GM12878 (cell line): ENCODE data around the gene RASSF8. TPM values are rescaled to one million over a fixed set of nuclear protein-coding genes. Genes with fewer than 3 reads are reported as not detected.

ENCODE experiments used
- ATAC-seq: fragments of 200-7000 bp; cut with Tn5 transposase; 3 replicates; pipeline ENCODE4 v1.9.1; 2020; ENCODE audit warnings: mild to moderate bottlenecking, moderate library complexity
- BruUV-seq: library from RNA; stranded (reverse); fragments of 400-500 nt; replicated peaks from 2 replicates; lab custom pipeline; 2021; lab: Mats Ljungman, UMichigan
- CTCF ChIA-PET: fragments of 300-600 bp; sonication (Branson Sonifier 250); formaldehyde crosslinking; extraction: SDS; loops from one replicate; lab custom pipeline; 2021; ENCODE audit warnings: inconsistent platforms; lab: Yijun Ruan, JAX
- POLR2A ChIA-PET: fragments of 350-600 bp; formaldehyde crosslinking; extraction: SDS; loops from one replicate; lab custom pipeline; 2021; ENCODE audit warnings: inconsistent platforms; lab: Charles Lee
- RAD21 ChIA-PET: fragments of 300-600 bp; sonication (Branson Sonifier 250); formaldehyde crosslinking; loops from one replicate; lab custom pipeline; 2023; ENCODE audit warnings: antibody characterized with exemption; ENCODE audit not compliant: unreplicated experiment; lab: Charles Lee
- SMC1A ChIA-PET: fragments of 300-600 bp; sonication (Branson Sonifier 250); formaldehyde crosslinking; loops from one replicate; lab custom pipeline; 2023; ENCODE audit not compliant: unreplicated experiment, uncharacterized antibody; lab: Charles Lee
- DNase-seq: peaks from one replicate; pipeline ENCODE4 v3.0.0-alpha.2; 2011; ENCODE audit warnings: low read depth, low spot score
- FAIRE-seq: peaks from 3 replicates; lab custom pipeline; 2011; peaks lifted over from hg19 to GRCh38; lab: Jason Lieb, UNC
- H2AFZ ChIP-seq: 2 replicates; pipeline ENCODE4 v1.6.0; 2011; ENCODE audit warnings: low read depth, low read length, control low read depth; ENCODE audit not compliant: control insufficient read depth
- H3K27ac ChIP-seq: 2 replicates; pipeline ENCODE4 v1.5.1; 2011; ENCODE audit warnings: control low read depth; ENCODE audit not compliant: control insufficient read depth, insufficient read depth
- H3K27me3 ChIP-seq, 2 experiments: replicated peaks in 1 of 2; 2 replicates each; pipeline versions ENCODE4 v1.6.0 to v1.6.1; 2011; ENCODE audit warnings: low read length in 1 of 2; ENCODE audit not compliant: control insufficient read depth in 2 of 2, insufficient read depth in 2 of 2
- H3K36me3 ChIP-seq, 2 experiments: 2 replicates each; pipeline ENCODE4 v1.5.1; 2011; ENCODE audit warnings: low read length in 1 of 2; ENCODE audit not compliant: control insufficient read depth in 2 of 2, insufficient read depth in 2 of 2
- H3K4me1 ChIP-seq: 2 replicates; pipeline ENCODE4 v1.6.1; 2011; ENCODE audit warnings: mild to moderate bottlenecking, low read length, moderate library complexity, mixed read lengths; ENCODE audit not compliant: control insufficient read depth, insufficient read depth
- H3K4me2 ChIP-seq: 2 replicates; pipeline ENCODE4 v1.6.0; 2011; ENCODE audit warnings: control low read depth; ENCODE audit not compliant: control insufficient read depth, insufficient read depth
- H3K4me3 ChIP-seq: fragments of 200-600 bp; sonication (generic); 2 replicates; pipeline ENCODE4 v1.5.1; 2016
- H3K79me2 ChIP-seq: 2 replicates; pipeline ENCODE4 v1.6.0; 2011; ENCODE audit warnings: low read length; ENCODE audit not compliant: control insufficient read depth, insufficient read depth
- H3K9ac ChIP-seq: 2 replicates; pipeline ENCODE4 v1.8.0; 2011; ENCODE audit warnings: low read length, control low read depth, mixed read lengths; ENCODE audit not compliant: control insufficient read depth, insufficient read depth
- H3K9me3 ChIP-seq: replicated peaks from 3 replicates; pipeline ENCODE4 v1.5.1; 2011; ENCODE audit warnings: mild to moderate bottlenecking, low read length; ENCODE audit not compliant: control insufficient read depth, insufficient read depth
- H4K20me1 ChIP-seq: 2 replicates; pipeline ENCODE4 v1.6.0; 2011; ENCODE audit not compliant: control insufficient read depth, insufficient read depth
- ASH2L ChIP-seq: fragments of 300-600, 200-600 bp; sonication (generic); IDR thresholded peaks from 2 replicates; pipeline ENCODE4 v1.6.1; 2017; ENCODE audit warnings: low read depth, mild to moderate bottlenecking, borderline replicate concordance
- CBX3 ChIP-seq: fragments of 200-600 bp; sonication (generic); IDR thresholded peaks from 2 replicates; pipeline ENCODE4 v1.6.1; 2016; ENCODE audit warnings: low read depth, borderline replicate concordance
- CREB1 ChIP-seq: IDR thresholded peaks from 2 replicates; pipeline ENCODE4 v1.6.1; 2012; ENCODE audit warnings: low read depth, mild to moderate bottlenecking, inconsistent platforms
- ESRRA ChIP-seq: IDR thresholded peaks from 2 replicates; pipeline ENCODE4 v1.6.1; 2012; ENCODE audit warnings: mild to moderate bottlenecking, low read length, improper control_type of control experiment
- NFXL1 ChIP-seq: fragments of 450-650 bp; IDR thresholded peaks from 2 replicates; pipeline ENCODE4 v1.6.1; 2017; ENCODE audit warnings: antibody characterized with exemption, mild to moderate bottlenecking, borderline replicate concordance
- PAX8 ChIP-seq: fragments of 450-650 bp; IDR thresholded peaks from 2 replicates; pipeline ENCODE4 v1.6.1; 2017; ENCODE audit warnings: mild to moderate bottlenecking, moderate library complexity
- RUNX3 ChIP-seq: IDR thresholded peaks from 2 replicates; pipeline ENCODE4 v1.6.1; 2012; ENCODE audit warnings: low read length, inconsistent platforms
- SMAD5 ChIP-seq: IDR thresholded peaks from 2 replicates; pipeline ENCODE4 v1.6.1; 2016; ENCODE audit warnings: antibody characterized with exemption, low read depth
- SMC3 ChIP-seq: IDR thresholded peaks from 2 replicates; pipeline ENCODE4 v1.6.1; 2011; ENCODE audit warnings: low read length, improper control_type of control experiment, borderline replicate concordance
- STAT3 ChIP-seq: IDR thresholded peaks from 2 replicates; pipeline ENCODE4 v1.6.1; 2011; ENCODE audit warnings: low read depth, low read length, improper control_type of control experiment
- TCF3 ChIP-seq: IDR thresholded peaks from 2 replicates; pipeline ENCODE4 v1.6.1; 2012; ENCODE audit warnings: low read depth, mild to moderate bottlenecking, low read length, borderline replicate concordance; ENCODE audit not compliant: insufficient read depth
- WGBS: methylation state at CpG from one replicate; pipeline ENCODE4 v1.1.6; 2016; ENCODE audit warnings: low lambda C conversion rate; ENCODE audit not compliant: insufficient replicate concordance, insufficient coverage; ENCODE audit errors: missing lambda C conversion rate; 5-methylcytosine and 5-hydroxymethylcytosine counted together
- in situ Hi-C: fragments of 300-500 bp; cut with MboI; formaldehyde crosslinking; loops from 9 replicates; pipeline ENCODE4 v1.14.3; 2018; ENCODE audit warnings: mixed read lengths
- intact Hi-C: fragments of 100-400 bp; cut with micrococcal nuclease; formaldehyde crosslinking; loops from one replicate; pipeline ENCODE4 v1.14.2; 2022; ENCODE audit not compliant: unreplicated experiment
- polyA plus RNA-seq, 11 experiments: library from polyadenylated mRNA; depleted of rRNA in 4 of 11; unstranded in 6 of 11; stranded (reverse) in 5 of 11; fragments of >200 nt; fragmentation: Nextera tagmentation in 4 of 11; fragmentation: Illumina TruSeq in 1 of 11; extraction: Ambion mirVana in 4 of 11; extraction: Trizol in 1 of 11; gene quantifications; 1 replicate in 1 of 11; 2 replicates in 10 of 11; pipeline versions ENCODE4 v1.2.1 to v1.2.3, GENCODE V29; 2011 to 2016; ENCODE audit warnings: inconsistent platforms in 2 of 11, missing spikeins in 2 of 11, low read depth in 1 of 11
- total RNA-seq, 4 experiments: library from RNA; depleted of rRNA in 3 of 4; stranded (reverse); fragments of >200 nt in 3 of 4; fragmentation: Illumina TruSeq in 1 of 4; extraction: Trizol in 1 of 4; gene quantifications; 2 replicates each; pipeline versions ENCODE4 v1.2.1 to v1.2.3, GENCODE V29; 2013 to 2021
- TF ChIP-seq, protein P1 (sequence below): fragments of 450-650 bp; formaldehyde crosslinking; IDR thresholded peaks from 2 replicates; pipeline ENCODE4 v1.4.0; 2022; ENCODE audit warnings: mild to moderate bottlenecking, moderate library complexity
- TF ChIP-seq, protein P2 (sequence below): IDR thresholded peaks from 2 replicates; pipeline ENCODE4 v1.6.1; 2012; ENCODE audit warnings: low read depth, low read length, improper control_type of control experiment

Gene RASSF8
- total and polyA plus RNA-seq, 10 of the 15 experiments (the other 5 are each of a cell fraction or from before 2014, with no cell fraction given): 0.06 to 0.18 (median 0.08) TPM; not detected in 6

DNA sequence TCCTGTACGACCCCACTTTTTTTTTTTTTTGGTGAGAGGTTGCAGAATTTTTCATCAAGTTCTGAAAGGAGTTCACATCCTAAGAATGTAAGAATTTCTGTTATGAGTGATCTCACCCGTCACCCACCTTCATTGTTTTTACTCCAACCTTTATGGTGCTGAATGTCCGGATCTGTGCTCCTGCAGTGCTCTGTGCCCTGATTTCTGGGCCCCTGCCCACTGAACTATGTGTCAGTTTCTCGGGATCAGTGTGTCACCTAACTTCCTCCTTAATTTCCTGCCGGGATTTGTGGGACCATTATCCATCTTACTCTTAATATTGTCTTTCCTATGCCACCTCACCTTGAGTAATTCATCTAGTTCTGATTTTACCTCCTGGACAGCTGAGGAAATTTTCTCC, 11.6 kb downstream of the RASSF8 start (continued):
- TF ChIP-seq, protein P1, sequence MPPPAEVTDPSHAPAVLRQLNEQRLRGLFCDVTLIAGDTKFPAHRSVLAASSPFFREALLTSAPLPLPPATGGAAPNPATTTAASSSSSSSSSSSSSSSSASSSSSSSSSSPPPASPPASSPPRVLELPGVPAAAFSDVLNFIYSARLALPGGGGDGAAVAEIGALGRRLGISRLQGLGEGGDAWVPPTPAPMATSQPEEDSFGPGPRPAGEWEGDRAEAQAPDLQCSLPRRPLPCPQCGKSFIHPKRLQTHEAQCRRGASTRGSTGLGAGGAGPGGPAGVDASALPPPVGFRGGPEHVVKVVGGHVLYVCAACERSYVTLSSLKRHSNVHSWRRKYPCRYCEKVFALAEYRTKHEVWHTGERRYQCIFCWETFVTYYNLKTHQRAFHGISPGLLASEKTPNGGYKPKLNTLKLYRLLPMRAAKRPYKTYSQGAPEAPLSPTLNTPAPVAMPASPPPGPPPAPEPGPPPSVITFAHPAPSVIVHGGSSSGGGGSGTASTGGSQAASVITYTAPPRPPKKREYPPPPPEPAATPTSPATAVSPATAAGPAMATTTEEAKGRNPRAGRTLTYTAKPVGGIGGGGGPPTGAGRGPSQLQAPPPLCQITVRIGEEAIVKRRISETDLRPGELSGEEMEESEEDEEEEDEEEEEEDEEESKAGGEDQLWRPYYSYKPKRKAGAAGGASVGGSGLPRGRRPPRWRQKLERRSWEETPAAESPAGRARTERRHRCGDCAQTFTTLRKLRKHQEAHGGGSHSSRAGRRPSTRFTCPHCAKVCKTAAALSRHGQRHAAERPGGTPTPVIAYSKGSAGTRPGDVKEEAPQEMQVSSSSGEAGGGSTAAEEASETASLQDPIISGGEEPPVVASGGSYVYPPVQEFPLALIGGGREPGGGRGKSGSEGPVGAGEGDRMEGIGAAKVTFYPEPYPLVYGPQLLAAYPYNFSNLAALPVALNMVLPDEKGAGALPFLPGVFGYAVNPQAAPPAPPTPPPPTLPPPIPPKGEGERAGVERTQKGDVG (CRISPR knock-in tag): no peak
- no peak for TF ChIP-seq TCF3

DNA sequence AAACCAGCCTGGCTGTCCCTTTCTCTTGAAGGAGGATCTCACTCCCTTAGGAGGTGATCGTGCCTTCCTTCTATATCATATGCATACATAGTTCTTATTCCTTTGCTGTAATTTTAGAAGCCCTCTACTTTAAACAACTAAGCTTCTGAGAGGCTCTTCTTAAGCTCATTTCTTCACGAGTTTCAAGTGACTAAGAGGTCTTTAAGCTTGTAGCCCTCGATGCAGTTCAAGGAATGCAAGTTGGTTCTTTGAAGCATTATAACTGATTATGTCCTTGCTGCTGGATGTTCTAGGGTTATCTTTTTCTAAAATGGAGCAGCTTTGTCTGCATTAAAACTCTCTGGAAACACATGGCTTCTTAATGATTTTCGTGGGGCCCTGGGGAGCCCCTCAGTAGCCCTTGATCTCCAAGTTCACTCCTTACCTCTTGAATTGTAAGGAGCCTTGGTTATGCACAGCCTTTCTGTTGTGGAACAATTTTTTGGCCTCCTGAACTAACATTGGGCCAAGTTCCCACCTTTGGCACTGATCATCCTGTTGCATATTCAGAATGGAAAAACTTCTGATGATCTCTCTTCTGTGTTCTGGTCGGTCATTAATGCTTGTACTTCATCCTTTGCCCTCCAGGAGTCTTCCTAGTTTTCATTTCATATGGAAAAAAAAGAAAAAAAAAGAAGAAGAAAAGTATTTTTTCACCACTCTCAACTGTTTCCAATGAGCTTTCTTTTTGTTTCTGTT, 12.6 kb downstream of the RASSF8 start:
- Histone ChIP-seq H3K27ac (no peak overlapping the region), H3K4me1 (no peaks in the 10 kb centered on the region), H3K4me2 (no peak overlapping the region), H3K4me3 (no peak overlapping the region), H3K79me2 (no peaks in the 10 kb centered on the region)
- DNase-seq (no peak), FAIRE-seq (no peak)
- POLR2A ChIA-PET: no interaction called here
- in situ Hi-C loops (no loop called here), intact Hi-C loops (no loop called here)
- RAD21 ChIA-PET: no interaction called here
- TF ChIP-seq RUNX3 (no peak), CREB1 (no peak), STAT3 (no peak), SMC3 (no peak), CBX3 (no peak), NFXL1 (no peak), ASH2L (no peak), PAX8 (no peak), SMAD5 (no peak), ESRRA (no peak)
- TF ChIP-seq, protein P2, sequence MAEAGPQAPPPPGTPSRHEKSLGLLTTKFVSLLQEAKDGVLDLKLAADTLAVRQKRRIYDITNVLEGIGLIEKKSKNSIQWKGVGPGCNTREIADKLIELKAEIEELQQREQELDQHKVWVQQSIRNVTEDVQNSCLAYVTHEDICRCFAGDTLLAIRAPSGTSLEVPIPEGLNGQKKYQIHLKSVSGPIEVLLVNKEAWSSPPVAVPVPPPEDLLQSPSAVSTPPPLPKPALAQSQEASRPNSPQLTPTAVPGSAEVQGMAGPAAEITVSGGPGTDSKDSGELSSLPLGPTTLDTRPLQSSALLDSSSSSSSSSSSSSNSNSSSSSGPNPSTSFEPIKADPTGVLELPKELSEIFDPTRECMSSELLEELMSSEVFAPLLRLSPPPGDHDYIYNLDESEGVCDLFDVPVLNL: no peak
- TF ChIP-seq, all 136 proteins: peak for 0
- 13% methylated on average over 5 of the region's 5 CpGs for WGBS
- no TSS peak for BruUV-seq
- ChIA-PET SMC1A (interaction anchor here (0.9 kb wide), 1 partner anchor 188 kb away, joined by 3 read pairs; no protein-coding TSS in a partner anchor), CTCF (no interaction called here)
- Histone ChIP-seq H3K9ac (no peak overlapping the region), H3K27me3 (no peaks in the 10 kb centered on the region; a peak in 1 of 4 replicates), H2AFZ (no peak overlapping the region), H4K20me1 (no peaks in the 10 kb centered on the region), H3K36me3 (no peaks in the 10 kb centered on the region), H3K9me3 (no peaks in the 10 kb centered on the region)
- no peak for ATAC-seq
